MCF 10A (cell line): ENCODE measurements around the gene CTU2. TPM values are rescaled to one million over a fixed set of nuclear protein-coding genes. Genes with fewer than 3 reads are reported as not detected.

Experiments
- BruUV-seq: library from RNA; stranded (reverse); fragments of 400-500 nt; replicated peaks from 2 replicates; lab custom pipeline; 2021; lab: Mats Ljungman, UMichigan
- CTCF ChIA-PET: fragments of 300-600 bp; sonication (Branson Sonifier 250); formaldehyde crosslinking; extraction: SDS; loops from one replicate; lab custom pipeline; 2021; ENCODE audit warnings: antibody characterized with exemption, inconsistent platforms; lab: Yijun Ruan, JAX
- POLR2A ChIA-PET: fragments of 300-600, 350-650 bp; sonication (Branson Sonifier 250); formaldehyde crosslinking; extraction: SDS; loops from one replicate; lab custom pipeline; 2020; ENCODE audit warnings: antibody characterized with exemption, inconsistent platforms; lab: Yijun Ruan, JAX
- DNase-seq: peaks from one replicate; pipeline ENCODE4 v3.0.0-alpha.2; 2018; ENCODE audit not compliant: unreplicated experiment
- H3K27ac Mint-ChIP-seq: one replicate; pipeline ENCODE4 v1.8.0; 2022; ENCODE audit warnings: mild to moderate bottlenecking, low read depth, mixed read lengths; ENCODE audit not compliant: unreplicated experiment
- H3K27me3 Mint-ChIP-seq: one replicate; pipeline ENCODE4 v1.8.0; 2022; ENCODE audit warnings: mixed read lengths; ENCODE audit not compliant: insufficient read depth, unreplicated experiment
- H3K36me3 Mint-ChIP-seq: one replicate; pipeline ENCODE4 v1.8.0; 2022; ENCODE audit warnings: mild to moderate bottlenecking, moderate library complexity, mixed read lengths; ENCODE audit not compliant: insufficient read depth, unreplicated experiment
- H3K4me1 Mint-ChIP-seq: one replicate; pipeline ENCODE4 v1.8.0; 2022; ENCODE audit warnings: mixed read lengths; ENCODE audit not compliant: insufficient read depth, unreplicated experiment
- H3K4me3 Mint-ChIP-seq: one replicate; pipeline ENCODE4 v1.8.0; 2022; ENCODE audit warnings: mild to moderate bottlenecking, moderate library complexity, mixed read lengths; ENCODE audit not compliant: unreplicated experiment
- H3K9me3 Mint-ChIP-seq: one replicate; pipeline ENCODE4 v1.8.0; 2022; ENCODE audit warnings: mixed read lengths; ENCODE audit not compliant: unreplicated experiment
- CTCF ChIP-seq: fragments of 200-600 bp; IDR thresholded peaks from one replicate; pipeline ENCODE4 v1.8.0; 2022; ENCODE audit warnings: antibody characterized with exemption, mild to moderate bottlenecking; ENCODE audit not compliant: unreplicated experiment
- intact Hi-C: fragments of 100-400 bp; cut with micrococcal nuclease; formaldehyde crosslinking; loops from 2 replicates; pipeline ENCODE4 v1.14.1; 2022
- total RNA-seq: library from RNA; stranded (reverse); gene quantifications from 2 replicates; pipeline ENCODE4 v1.2.3, GENCODE V29; 2022

The CTU2 gene
- total RNA-seq, 1 experiment from 2014 or later, result 40.8 TPM

- no peaks in the 10 kb centered on the region for H3K4me1 Mint-ChIP-seq
- DNase-seq, result no peak
- H3K27me3 Mint-ChIP-seq, result no peaks in the 10 kb centered on the region
- no peak overlapping the region for H3K4me3 Mint-ChIP-seq
- TF ChIP-seq CTCF, result no peak
- intact Hi-C loops, result no loop called here
- H3K36me3 Mint-ChIP-seq, result peaks cover 56% of the 10 kb centered on the region
- ChIA-PET CTCF (interaction anchor here (0.8 to 1.5 kb wide), 2 partner anchors 20 to 21 kb away, joined by 4 to 5 read pairs; no protein-coding TSS in a partner anchor), POLR2A (no interaction called here)
- no peaks in the 10 kb centered on the region for H3K9me3 Mint-ChIP-seq
- H3K27ac Mint-ChIP-seq, result no peak overlapping the region
- no TSS peak for BruUV-seq
These were observed 10.3 kb downstream of the CTU2 start for GRCh38 chr16:88716601-88717001.

GRCh38 chr16:88718178-88718577 is 11.9 kb downstream of the CTU2 start:
- ChIA-PET POLR2A (no interaction called here), CTCF (interaction anchor here (1.3 kb wide), 1 partner anchor 19 kb away, joined by 4 read pairs; no protein-coding TSS in a partner anchor)
- no peaks in the 10 kb centered on the region for H3K27me3 Mint-ChIP-seq
- no peak overlapping the region for H3K27ac Mint-ChIP-seq
- TF ChIP-seq CTCF, result no peak
- H3K9me3 Mint-ChIP-seq, result no peaks in the 10 kb centered on the region
- BruUV-seq, result no TSS peak
- DNase-seq, result no peak
- no peak overlapping the region for H3K4me3 Mint-ChIP-seq
- no peaks in the 10 kb centered on the region for H3K4me1 Mint-ChIP-seq
- intact Hi-C loops, result no loop called here
- H3K36me3 Mint-ChIP-seq, result peaks cover 63% of the 10 kb centered on the region

GRCh38 chr16:88719267-88719932 is 13.1 kb downstream of the CTU2 start:
- DNase-seq, result no peak
- POLR2A ChIA-PET, result interaction anchor here (0.6 kb wide), 1 partner anchor 62 kb away, joined by 3 read pairs; no protein-coding TSS in a partner anchor
- Mint-ChIP-seq H3K4me3 (no peak overlapping the region), H3K27ac (peak overlapping the region; percentile 42), H3K4me1 (no peaks in the 10 kb centered on the region), H3K36me3 (peaks cover 75% of the 10 kb centered on the region), H3K27me3 (no peaks in the 10 kb centered on the region), H3K9me3 (no peaks in the 10 kb centered on the region)
- CTCF ChIA-PET, result interaction anchor here (0.6 to 1.3 kb wide), 3 partner anchors 17 to 46 kb away, joined by 4 read pairs; no protein-coding TSS in a partner anchor
- no peak for TF ChIP-seq CTCF
- intact Hi-C loops, result no loop called here
- BruUV-seq, result no TSS peak

GRCh38 chr16:88719933-88720296 is 13.6 kb downstream of the CTU2 start:
- TF ChIP-seq CTCF, result no peak
- no peaks in the 10 kb centered on the region for H3K9me3 Mint-ChIP-seq
- H3K4me1 Mint-ChIP-seq, result no peaks in the 10 kb centered on the region
- BruUV-seq, result no TSS peak
- DNase-seq, result no peak
- H3K4me3 Mint-ChIP-seq, result no peak overlapping the region
- intact Hi-C loops, result no loop called here
- H3K36me3 Mint-ChIP-seq, result peaks cover 78% of the 10 kb centered on the region
- H3K27me3 Mint-ChIP-seq, result no peaks in the 10 kb centered on the region
- ChIA-PET CTCF (interaction anchor here (0.9 kb wide), 1 partner anchor 24 kb away, joined by 4 read pairs; no protein-coding TSS in a partner anchor), POLR2A (no interaction called here)
- H3K27ac Mint-ChIP-seq, result peak overlapping the region; percentile 42
